Measurements from ENCODE around the gene ACIN1. TPM values are rescaled to one million over a fixed set of nuclear protein-coding genes. Genes with fewer than 3 reads are reported as not detected.

Gene ACIN1
- total and polyA plus RNA-seq, 3 donors from 2014 or later = 151 to 216 (median 209) TPM

DNA sequence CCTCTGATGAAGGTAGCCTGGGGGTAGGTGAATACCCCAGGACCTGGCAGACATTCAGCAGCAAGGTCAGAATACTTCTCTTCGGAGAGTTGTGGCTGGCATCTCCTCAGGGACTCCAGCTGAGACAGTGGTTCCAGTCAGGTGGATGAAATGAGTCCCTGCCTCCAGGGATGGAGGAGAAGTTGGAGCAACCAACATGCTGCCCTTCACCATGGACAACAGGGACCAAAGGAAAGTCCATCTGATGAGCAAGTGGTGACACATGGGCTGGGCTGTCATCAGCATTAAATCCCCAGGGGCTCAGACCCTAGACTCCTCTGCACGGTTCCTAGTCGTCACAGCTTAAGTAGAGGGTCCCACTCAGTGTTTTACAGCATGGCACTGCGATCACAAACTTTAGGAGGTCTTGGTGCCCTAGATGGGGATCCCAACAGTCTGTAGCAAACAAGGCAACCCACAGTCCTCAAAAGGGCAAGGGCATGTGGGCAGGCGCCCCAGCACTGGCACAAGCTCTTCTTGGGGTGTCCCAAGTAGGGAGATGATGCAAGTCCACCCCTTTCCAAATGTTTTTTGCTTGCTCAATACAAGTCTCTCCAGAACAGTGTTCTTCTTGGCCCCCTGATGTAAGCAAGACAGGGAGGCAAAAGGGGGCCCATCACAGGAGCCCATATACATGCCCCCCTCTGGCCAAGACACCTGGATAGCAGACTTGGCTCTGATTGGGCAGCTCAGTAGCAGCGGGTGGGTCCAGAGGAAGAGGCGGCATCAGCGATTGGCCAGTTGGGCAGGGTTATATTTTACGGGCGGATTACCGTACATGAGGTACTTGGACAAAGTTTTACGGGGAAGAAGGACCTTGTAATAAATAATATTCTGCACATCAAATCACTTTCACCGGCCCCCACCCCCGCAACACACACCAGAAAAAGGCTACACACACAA, 26.8 kb downstream of the ACIN1 start:
- H3K36me3 ChIP-seq (ENCODE audit: low read depth, missing control alignments) = no peaks in the 10 kb centered on the region

DNA sequence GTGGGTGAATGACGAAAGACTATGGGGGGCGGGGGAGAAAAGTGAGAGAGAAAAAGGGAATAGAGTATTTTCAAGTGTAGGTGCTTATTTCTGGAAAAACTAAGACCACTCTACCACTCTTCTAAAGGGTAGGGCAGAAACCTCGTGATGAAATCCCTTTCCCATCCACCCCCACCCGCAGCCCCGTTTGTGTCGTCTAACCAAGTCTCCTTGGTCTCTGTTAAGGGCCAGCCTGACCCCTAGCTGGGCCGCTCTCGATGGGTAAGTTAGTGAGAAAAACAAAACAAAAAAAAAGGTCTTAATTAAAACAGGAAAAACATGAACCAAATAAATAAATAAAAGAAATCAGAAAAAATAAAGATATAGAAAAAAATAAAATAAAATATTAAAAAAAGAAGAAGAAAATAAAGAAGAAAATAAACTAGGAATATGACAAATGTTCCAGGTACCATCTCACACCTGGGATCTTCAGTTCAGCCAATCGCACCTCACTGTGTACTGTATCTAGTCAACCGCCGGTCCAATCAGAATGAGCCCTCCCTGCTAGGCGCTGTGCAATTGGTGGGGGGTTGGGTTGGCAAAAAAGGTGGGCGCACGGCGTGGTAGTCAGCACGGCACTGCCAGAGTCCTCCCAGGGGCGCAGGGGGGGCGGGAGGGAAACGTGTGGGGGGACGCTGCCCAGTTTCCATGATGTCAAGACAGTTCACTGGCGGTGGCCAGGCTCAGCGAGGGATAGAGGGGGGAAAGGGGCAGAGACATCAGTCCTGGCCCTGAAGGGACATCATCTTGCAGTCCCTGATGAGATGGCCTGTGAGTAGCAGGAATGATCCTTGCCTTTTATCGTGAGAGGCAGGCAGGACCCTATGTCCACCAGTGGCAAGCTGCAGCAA, 27.8 kb downstream of the ACIN1 start:
- intact Hi-C loops (cut with DNase I; ENCODE audit: low total_unique reads) = no loop called here
- 81 to 91% methylated on average over 23 of the region's 23 CpGs for WGBS, 2 donors
- no peak overlapping the region for H3K4me3 ChIP-seq
- H3K4me1 ChIP-seq = peaks cover 37% of the 10 kb centered on the region
- no peaks in the 10 kb centered on the region for H3K36me3 ChIP-seq (ENCODE audit: low read depth, missing control alignments)
- no peaks in the 10 kb centered on the region for H3K9me3 ChIP-seq
- no peak overlapping the region for H3K27ac ChIP-seq
- no peak for TF ChIP-seq POLR2A (IDR thresholded peaks at IDR 0.05)
- TF ChIP-seq, protein P1, sequence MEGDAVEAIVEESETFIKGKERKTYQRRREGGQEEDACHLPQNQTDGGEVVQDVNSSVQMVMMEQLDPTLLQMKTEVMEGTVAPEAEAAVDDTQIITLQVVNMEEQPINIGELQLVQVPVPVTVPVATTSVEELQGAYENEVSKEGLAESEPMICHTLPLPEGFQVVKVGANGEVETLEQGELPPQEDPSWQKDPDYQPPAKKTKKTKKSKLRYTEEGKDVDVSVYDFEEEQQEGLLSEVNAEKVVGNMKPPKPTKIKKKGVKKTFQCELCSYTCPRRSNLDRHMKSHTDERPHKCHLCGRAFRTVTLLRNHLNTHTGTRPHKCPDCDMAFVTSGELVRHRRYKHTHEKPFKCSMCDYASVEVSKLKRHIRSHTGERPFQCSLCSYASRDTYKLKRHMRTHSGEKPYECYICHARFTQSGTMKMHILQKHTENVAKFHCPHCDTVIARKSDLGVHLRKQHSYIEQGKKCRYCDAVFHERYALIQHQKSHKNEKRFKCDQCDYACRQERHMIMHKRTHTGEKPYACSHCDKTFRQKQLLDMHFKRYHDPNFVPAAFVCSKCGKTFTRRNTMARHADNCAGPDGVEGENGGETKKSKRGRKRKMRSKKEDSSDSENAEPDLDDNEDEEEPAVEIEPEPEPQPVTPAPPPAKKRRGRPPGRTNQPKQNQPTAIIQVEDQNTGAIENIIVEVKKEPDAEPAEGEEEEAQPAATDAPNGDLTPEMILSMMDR (IDR thresholded peaks at IDR 0.05) = no peak
- H3K27me3 ChIP-seq = no peaks in the 10 kb centered on the region
- DNase-seq = no peak

More for the DNA sequence above, 26.8 kb downstream of the ACIN1 start:
- no peak overlapping the region for H3K4me3 ChIP-seq
- intact Hi-C loops (cut with DNase I; ENCODE audit: low total_unique reads) = no loop called here
- no peaks in the 10 kb centered on the region for H3K9me3 ChIP-seq
- H3K27me3 ChIP-seq = no peaks in the 10 kb centered on the region
- H3K27ac ChIP-seq = no peak overlapping the region
- WGBS, 2 donors = 73 to 76% methylated on average over 9 to 14 of the region's 14 CpGs
- H3K4me1 ChIP-seq = peaks cover 36% of the 10 kb centered on the region
- TF ChIP-seq, protein P1 (IDR thresholded peaks at IDR 0.05) = no peak
- TF ChIP-seq POLR2A (IDR thresholded peaks at IDR 0.05) = no peak
- no peak for DNase-seq

DNA sequence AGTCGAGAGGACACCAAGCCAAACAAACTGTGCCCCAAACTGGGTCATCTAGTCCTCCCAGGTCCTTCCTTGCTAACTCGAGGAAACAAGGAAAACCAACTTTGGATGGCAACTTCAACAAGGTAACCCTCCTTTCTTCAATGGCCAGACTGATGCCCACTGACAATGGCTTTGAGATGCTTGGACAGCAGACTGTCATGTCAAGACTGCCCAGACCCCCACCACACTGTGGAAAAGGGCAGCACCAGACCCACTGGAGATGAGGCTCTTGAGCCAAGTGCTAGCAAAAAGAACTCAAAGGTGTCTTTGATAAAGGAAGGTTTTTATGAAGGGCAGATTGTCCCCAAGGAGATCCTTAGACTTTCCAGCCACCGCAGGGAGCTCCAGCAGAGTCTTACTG, 28.6 kb downstream of the ACIN1 start:
- 75 to 86% methylated on average over 3 of the region's 3 CpGs for WGBS, 2 donors
- Histone ChIP-seq H3K4me3 (no peak overlapping the region), H3K9me3 (no peaks in the 10 kb centered on the region), H3K27ac (no peak overlapping the region), H3K36me3 (ENCODE audit: low read depth, missing control alignments) (no peaks in the 10 kb centered on the region), H3K27me3 (no peaks in the 10 kb centered on the region), H3K4me1 (peaks cover 32% of the 10 kb centered on the region)
- TF ChIP-seq, protein P1 (IDR thresholded peaks at IDR 0.05) = no peak
- no peak for TF ChIP-seq POLR2A (IDR thresholded peaks at IDR 0.05)
- no peak for DNase-seq
- intact Hi-C loops (cut with DNase I; ENCODE audit: low total_unique reads) = no loop called here

DNA sequence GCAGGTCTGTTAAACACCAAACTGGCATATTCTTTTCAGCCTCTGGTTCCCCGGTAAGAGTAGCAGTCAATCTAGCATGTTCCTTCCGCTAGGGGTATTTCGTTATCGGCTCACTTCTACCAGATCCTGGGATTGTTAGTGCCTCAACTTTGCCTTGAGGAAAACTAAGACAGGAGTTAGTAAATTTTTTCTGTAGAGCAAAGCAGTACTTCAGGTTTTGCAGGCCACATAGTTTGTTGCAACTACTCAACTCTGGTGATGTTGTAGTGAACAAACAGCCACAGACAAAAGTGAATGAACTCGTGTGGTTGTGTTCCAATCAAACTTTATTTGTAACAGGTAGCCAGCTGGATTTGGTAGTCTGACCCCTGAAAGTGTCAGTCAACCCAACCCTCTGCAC, 31.3 kb downstream of the ACIN1 start:
- H3K9me3 ChIP-seq = no peaks in the 10 kb centered on the region
- intact Hi-C loops (cut with DNase I; ENCODE audit: low total_unique reads) = no loop called here
- H3K36me3 ChIP-seq (ENCODE audit: low read depth, missing control alignments) = no peaks in the 10 kb centered on the region
- no peak overlapping the region for H3K27ac ChIP-seq
- no peak for DNase-seq
- H3K4me1 ChIP-seq = peaks cover 10% of the 10 kb centered on the region
- 82 to 89% methylated on average over 5 of the region's 5 CpGs for WGBS, 2 donors
- TF ChIP-seq POLR2A (IDR thresholded peaks at IDR 0.05) = no peak
- TF ChIP-seq, protein P1 (IDR thresholded peaks at IDR 0.05) = no peak
- H3K27me3 ChIP-seq = no peaks in the 10 kb centered on the region
- H3K4me3 ChIP-seq = no peak overlapping the region

All from testis (tissue), 3 donors.